NCI-H2107 (cell line): ENCODE data around the gene ZNF99.
"Not testable (repeated sequence)": the region's sequence is repeated elsewhere in the genome, so short reads cannot be mapped to it uniquely, and the experiment has no call there.

Source experiments
- DNase-seq: peaks from one replicate; lab custom pipeline; 2025; lab: John Stamatoyannopoulos, UW

The ZNF99 gene

GRCh38 chr19:22783651-22784410 lies at the start of gene ZNF99:
ZNF99 (minus strand) TSS chr19:22784151; CDS start chr19:22784016, 135 bp downstream.
- no peak for DNase-seq

- DNase-seq: no peak
Observed at GRCh38 chr19:22832031-22832762, 48.2 kb upstream of the ZNF99 start, which contains the start of gene ZNF723. ZNF723 (plus strand) TSS chr19:22832291; CDS start chr19:22832380, 89 bp downstream.

GRCh38 chr19:22831211-22831610 lies 47.3 kb upstream of the ZNF99 start:
- no peak for DNase-seq

GRCh38 chr19:22814124-22814523 lies 30.2 kb upstream of the ZNF99 start:
- DNase-seq: no peak

GRCh38 chr19:22807061-22807835 lies 23.3 kb upstream of the ZNF99 start:
- DNase-seq: no peak

- DNase-seq: no peak
Observed at GRCh38 chr19:22806418-22806817, 22.5 kb upstream of the ZNF99 start.

- no peak for DNase-seq
Observed at GRCh38 chr19:22797040-22797439, 13.1 kb upstream of the ZNF99 start.

GRCh38 chr19:22792863-22793262 lies 8.9 kb upstream of the ZNF99 start:
- not testable (repeated sequence) for DNase-seq

- DNase-seq: no peak
Observed at GRCh38 chr19:22735911-22736645, 47.9 kb downstream of the ZNF99 start.

GRCh38 chr19:22733691-22734090 lies 50.3 kb downstream of the ZNF99 start:
- no peak for DNase-seq

- DNase-seq: not testable (repeated sequence)
Observed at GRCh38 chr19:22728214-22728613, 55.7 kb downstream of the ZNF99 start.

GRCh38 chr19:22721533-22721932 lies 62.4 kb downstream of the ZNF99 start:
- DNase-seq: not testable (repeated sequence)

GRCh38 chr19:22708983-22709382 lies 75.0 kb downstream of the ZNF99 start:
- DNase-seq: no peak

GRCh38 chr19:22703096-22703495 lies 80.9 kb downstream of the ZNF99 start:
- not testable (repeated sequence) for DNase-seq

GRCh38 chr19:22702661-22703060 lies 81.3 kb downstream of the ZNF99 start:
- not testable (repeated sequence) for DNase-seq
